GM21723 (cell line): Measurements from ENCODE around the gene TMTC1.

Source experiments
- ATAC-seq: cut with Tn5 transposase; IDR thresholded peaks from one replicate; pipeline ENCODE4 v1.9.1; 2021; ENCODE audit warnings: mild to moderate bottlenecking, moderate library complexity; ENCODE audit not compliant: unreplicated experiment

The TMTC1 gene

DNA sequence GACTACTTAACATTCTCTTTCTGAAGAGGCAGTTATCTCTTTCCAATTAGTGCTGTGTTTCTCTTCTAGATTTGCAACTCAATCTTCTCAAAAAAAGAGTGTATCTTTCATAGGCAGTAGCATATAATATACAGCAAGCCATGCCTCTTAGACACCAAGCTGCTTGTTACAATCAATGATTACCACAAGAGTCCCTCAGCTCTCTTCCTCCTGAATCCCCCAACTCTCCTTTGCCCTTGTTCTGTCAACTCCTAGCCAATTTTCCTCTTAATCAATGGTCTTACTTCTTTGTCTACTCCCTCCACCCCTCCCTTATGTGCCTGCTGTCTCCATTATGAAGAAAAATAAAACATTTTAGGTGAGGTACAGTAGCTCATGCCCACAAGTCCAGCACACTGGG lies 2.6 kb downstream of the TMTC1 start:
- no peak for ATAC-seq

DNA sequence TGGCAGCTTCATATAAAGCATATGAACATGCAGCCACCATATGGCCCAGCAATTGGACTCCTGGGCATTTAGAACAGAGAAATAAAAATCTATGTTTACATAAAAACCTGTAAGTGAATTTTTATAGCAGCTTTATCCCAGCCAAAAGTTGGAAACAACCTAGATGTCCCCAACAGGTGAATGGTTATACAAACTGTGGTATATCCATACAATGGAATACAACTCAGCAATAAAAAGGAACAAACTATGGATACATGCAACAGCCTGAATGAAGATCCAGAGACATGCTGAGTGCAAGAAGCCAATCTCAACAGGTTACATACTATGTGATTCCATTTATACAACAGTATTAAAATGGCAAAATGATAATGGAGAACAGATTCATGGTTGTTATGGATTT lies 3.7 kb downstream of the TMTC1 start:
- no peak for ATAC-seq

DNA sequence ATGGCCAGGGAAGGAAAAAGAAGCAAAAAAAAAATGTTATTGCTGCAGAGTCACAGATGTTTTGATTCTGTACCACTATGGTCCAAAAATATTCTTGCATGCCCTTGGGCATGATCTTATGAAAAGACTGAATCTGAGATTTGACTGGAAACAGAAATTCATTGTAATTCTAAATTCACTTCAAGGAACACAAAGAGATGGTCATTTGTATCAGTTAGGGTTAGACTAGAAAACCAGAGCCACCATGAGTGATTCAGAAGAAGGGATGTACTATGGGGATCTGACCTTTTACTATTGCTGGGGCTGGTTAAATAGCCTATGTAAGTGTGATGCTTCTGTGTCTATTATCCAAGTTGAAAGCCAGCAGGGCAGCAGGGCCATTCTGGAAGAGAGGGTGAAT lies 5.2 kb downstream of the TMTC1 start:
- ATAC-seq = no peak

DNA sequence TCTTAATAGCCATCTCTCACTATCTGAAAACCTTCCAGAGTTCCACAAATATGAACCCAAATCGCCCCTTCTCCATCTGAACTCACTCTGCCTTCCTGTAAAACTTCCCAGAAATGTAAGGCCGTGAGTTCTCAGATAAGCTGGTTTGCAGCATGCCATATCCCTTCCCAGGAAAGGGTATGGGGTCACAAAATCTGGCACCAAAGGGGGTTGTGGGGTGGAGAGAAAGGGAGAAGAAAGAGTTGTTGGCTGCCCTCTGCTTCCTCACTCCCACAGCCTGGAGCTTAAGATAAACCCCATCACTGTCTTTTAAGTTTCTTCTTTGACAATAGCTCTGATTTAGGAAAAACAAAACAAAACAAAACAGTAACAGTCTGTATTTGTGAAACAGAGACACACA lies 10.7 kb downstream of the TMTC1 start:
- no peak for ATAC-seq

GRCh38 chr12:29771786-29772185 lies 12.0 kb downstream of the TMTC1 start:
- no peak for ATAC-seq

GRCh38 chr12:29771165-29771564 lies 12.6 kb downstream of the TMTC1 start:
- no peak for ATAC-seq

DNA sequence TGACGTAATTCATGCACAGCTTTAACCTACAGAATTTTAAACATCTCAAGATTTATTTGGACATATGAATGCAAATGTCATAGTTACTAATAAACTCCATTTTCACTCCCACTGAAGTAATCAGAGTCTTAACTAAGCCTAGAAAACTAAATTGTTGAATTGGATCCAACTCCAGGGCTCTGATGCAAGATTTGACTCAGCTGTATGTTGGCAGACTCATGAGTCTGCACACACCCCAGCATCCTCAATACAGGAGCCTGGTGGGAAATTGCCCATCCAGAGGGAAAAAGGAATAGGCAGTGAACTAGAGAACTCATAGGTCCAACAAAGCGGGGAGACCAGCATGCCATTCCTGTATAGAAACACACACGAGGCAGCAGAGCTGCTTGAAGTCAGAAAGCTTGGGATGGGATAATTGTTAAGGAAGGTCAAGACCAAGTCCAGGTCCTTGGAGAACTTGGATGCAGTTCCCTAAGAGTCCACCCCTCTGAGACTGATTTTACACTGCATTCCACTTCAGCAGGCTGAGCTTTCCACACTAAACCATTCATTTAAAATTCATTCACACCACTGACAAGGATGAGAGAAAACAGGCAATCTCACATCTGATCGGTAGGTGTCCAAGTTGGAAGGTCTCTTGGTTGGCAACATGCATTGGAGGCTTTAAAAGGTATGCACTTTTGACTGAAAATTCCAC lies 14.4 kb downstream of the TMTC1 start:
- no peak for ATAC-seq

DNA sequence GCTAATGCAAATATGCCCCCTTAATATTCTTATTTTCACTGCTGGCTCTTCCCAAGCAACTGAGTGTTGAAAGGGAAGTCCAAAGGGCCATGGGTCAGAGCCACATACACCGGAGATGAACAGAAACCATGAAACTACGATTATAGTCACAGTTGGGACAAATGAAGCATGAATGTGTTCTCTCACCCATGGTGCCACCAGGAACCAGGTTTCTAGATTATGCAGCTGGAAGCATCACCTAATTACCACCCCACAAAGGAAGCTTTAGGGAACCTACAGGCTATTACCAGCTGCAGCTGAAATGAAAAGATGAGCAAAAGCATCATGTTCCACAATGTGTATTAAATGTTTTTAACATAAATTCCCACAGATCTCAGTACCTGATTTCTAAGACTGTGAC lies 15.4 kb downstream of the TMTC1 start:
- ATAC-seq = no peak

DNA sequence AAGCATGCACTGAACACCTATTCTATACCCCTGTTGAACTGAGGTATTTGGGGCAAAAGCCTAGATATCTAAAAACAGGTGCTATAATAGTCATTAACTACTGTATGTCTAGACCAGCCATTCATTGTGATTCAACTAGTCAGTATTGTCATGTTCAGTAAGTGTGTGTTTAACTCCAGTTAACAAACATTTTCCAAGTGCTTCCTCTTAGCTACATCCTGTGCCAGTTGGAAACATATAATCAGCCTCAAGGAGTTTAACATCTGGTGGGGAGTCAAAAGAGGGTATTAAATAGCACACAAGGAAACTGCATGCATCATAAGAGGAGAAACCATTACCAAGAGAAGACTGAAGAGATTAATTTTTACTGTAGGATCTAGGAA lies 20.4 kb downstream of the TMTC1 start:
- ATAC-seq = no peak

DNA sequence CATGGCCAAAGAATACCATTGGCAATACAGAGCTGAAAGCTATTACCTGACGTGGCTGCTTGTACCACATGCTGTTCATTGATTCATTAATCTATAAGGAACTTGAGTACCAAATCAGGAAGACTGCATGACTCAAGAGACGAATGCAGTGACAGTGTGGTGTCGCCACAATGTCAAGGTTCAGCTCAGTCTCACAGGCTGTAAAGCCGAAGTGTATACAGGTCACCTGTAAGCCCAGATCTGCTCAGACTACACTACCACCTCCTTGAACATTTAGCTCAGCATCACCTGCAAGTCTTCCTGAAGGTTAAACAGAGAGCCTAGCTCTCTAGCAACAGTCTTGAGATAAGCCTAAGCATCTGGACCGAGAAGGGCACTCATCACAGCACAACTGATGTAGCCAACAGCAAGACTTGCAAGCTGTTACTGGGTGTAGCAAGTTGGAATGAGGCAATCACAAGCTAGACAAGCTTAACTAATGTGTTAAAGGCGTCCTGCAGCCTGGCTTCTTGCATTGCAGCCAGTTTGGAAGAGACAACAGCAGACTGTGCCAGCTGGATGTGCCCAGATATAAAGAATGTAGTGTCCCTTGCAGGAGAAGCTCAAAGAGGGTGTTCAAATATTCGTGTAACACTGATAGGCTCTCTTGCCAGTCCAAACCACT lies 21.0 kb downstream of the TMTC1 start:
- no peak for ATAC-seq

- ATAC-seq = no peak
These were observed 23.8 kb downstream of the TMTC1 start for GRCh38 chr12:29759950-29760349.

DNA sequence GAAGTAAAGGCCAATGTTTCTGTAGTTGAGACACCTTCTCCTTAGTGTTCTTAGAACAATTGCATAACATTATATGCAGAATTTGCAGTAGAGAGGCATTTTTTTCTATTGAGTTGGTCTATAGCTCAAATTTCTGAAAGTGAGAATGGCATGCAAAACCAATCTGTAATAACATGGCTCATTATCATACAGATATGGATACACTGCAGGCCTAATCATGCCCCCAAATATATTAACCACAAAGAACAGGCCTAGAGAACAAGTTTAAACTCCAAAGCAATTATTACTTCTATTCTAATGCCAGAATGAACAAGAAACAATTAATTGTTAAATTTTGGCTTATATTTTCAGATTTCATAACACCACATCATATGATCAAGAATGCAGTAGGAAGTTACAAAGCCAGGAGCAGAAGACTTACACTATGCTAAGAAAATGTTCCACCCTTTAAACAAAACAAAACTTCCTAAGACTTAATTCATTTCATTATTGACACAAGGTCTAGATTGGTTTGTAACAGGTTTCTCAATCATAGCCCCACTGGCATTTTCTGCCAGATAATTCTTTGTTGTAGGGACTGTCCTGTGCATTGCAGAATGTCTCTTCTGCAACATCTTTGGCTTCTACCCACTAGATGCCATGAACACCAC lies 26.9 kb downstream of the TMTC1 start:
- no peak for ATAC-seq

GRCh38 chr12:29754235-29755189 lies 29.2 kb downstream of the TMTC1 start:
- no peak for ATAC-seq

DNA sequence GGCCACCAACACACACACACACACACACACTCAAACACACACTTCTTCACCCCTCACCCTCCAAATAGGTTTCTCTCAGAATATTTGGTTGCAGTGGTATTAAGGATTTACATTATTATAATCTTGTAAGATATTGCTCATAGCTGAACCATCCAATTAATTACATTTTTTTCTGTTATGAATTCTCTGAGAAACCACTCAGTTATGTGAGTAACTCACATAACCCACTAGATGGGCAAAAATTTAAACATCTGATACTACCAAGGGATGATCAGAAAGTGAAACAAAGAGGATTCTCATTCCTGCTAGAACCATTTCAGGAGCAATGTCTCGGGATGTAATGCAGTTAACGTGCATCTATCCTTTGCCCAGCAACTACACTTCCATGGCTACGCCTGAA lies 31.6 kb downstream of the TMTC1 start:
- ATAC-seq = no peak

GRCh38 chr12:29751676-29752075 lies 32.1 kb downstream of the TMTC1 start:
- no peak for ATAC-seq

GRCh38 chr12:29750928-29751220 lies 32.9 kb downstream of the TMTC1 start:
- no peak for ATAC-seq

GRCh38 chr12:29750131-29750927 lies 33.4 kb downstream of the TMTC1 start:
- no peak for ATAC-seq

DNA sequence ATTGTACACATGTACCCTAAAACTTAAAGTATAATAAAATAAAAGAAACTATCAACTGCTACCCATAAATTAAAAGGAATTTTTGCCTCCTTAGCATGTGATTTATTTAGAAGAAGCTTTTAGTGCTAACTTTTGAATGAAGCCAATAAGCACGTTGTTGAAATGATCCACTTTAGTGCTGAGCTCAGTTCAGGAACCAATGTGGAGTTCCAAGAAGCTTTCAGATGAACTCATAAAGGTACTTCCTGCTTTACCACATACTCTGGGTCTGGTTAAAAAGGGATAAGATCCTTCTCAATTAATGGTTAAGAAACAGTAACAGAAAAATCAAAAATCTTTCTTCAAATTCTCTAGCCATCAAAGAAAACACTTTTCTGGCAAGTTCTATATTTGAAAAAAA lies 39.4 kb downstream of the TMTC1 start:
- no peak for ATAC-seq

- ATAC-seq = no peak
These were observed 39.9 kb downstream of the TMTC1 start for GRCh38 chr12:29743801-29744200.

DNA sequence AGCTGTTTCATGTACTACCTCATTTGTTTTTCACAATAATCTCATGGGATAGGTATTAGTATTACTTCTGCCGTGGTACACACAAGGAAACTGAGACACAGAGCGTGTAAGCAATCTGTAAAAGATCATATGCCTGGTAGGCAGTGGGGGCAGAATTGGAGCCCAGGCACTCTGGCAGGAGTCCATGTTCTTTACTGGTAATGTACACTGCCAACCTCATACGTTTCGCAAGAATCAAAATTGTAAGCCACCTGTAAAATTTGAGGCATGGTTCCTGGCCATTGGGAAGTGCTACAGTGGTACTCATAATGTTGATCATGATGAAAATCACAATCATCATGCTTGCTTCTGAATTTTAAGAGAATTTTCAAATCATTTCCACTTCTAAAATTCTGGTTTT lies 40.7 kb downstream of the TMTC1 start:
- ATAC-seq = no peak

- no peak for ATAC-seq
These were observed 41.1 kb downstream of the TMTC1 start for GRCh38 chr12:29742646-29743045.
